Heart left ventricle (tissue), 16 donors: ENCODE measurements around the gene COBL. TPM values are rescaled to one million over a fixed set of nuclear protein-coding genes. Genes with fewer than 3 reads are reported as not detected.

Experiments used
- ATAC-seq, 4 donors: fragments of 200-7000 bp; cut with Tn5 transposase; one replicate each; pipeline ENCODE4 v1.9.1; 2020 to 2022; ENCODE audit warnings: moderate library complexity in 4 of 4, mild to moderate bottlenecking in 3 of 4, moderate number of reproducible peaks in 1 of 4
- DNase-seq, 5 donors: peaks; one replicate each; pipeline ENCODE4 v3.0.0-alpha.2; 2020
- H3K27ac ChIP-seq, 12 donors: fragments of 200-600 bp; sonication (generic) in 4 of 12; one replicate each; pipeline versions ENCODE4 v1.5.0 to v1.8.0; 2016 to 2022; ENCODE audit warnings: mild to moderate bottlenecking in 2 of 12
- H3K27me3 ChIP-seq, 9 donors: fragments of 200-600 bp; sonication (generic) in 2 of 9; one replicate each; pipeline versions ENCODE4 v1.5.1 to v1.8.0; 2016 to 2022; ENCODE audit warnings: mild to moderate bottlenecking in 3 of 9
- H3K36me3 ChIP-seq, 9 donors: fragments of 200-600 bp; sonication (generic) in 2 of 9; one replicate each; pipeline versions ENCODE4 v1.5.0 to v1.8.0; 2018 to 2022; ENCODE audit warnings: mild to moderate bottlenecking in 2 of 9
- H3K4me1 ChIP-seq, 12 donors: fragments of 200-600 bp; sonication (generic) in 4 of 12; one replicate each; pipeline versions ENCODE4 v1.5.0 to v1.8.0; 2016 to 2022; ENCODE audit warnings: mild to moderate bottlenecking in 3 of 12
- H3K4me3 ChIP-seq, 12 donors: fragments of 200-600 bp; sonication (generic) in 4 of 12; one replicate each; pipeline versions ENCODE4 v1.5.0 to v1.8.0; 2017 to 2022; ENCODE audit warnings: mild to moderate bottlenecking in 9 of 12, moderate library complexity in 4 of 12
- H3K9me3 ChIP-seq, 12 donors: fragments of 200-600 bp; sonication (generic) in 4 of 12; one replicate each; pipeline versions ENCODE4 v1.5.0 to v1.8.0; 2016 to 2022; ENCODE audit warnings: mild to moderate bottlenecking in 1 of 12
- CTCF ChIP-seq, 12 donors: fragments of 200-600 bp; sonication (generic) in 4 of 12; IDR thresholded peaks; one replicate each; pipeline versions ENCODE4 v1.5.0 to v1.8.0; 2018 to 2022; ENCODE audit warnings: antibody characterized with exemption in 12 of 12, mild to moderate bottlenecking in 5 of 12
- POLR2A ChIP-seq, 2 donors: fragments of 450-650 bp; IDR thresholded peaks; one replicate each; pipeline ENCODE4 v1.6.1; 2017; ENCODE audit warnings: antibody characterized with exemption in 2 of 2, mild to moderate bottlenecking in 2 of 2, moderate library complexity in 2 of 2
- WGBS, 4 donors: extraction: QIAGEN DNeasy Blood & Tissue Kit in 2 of 4; methylation state at CpG; one replicate each; pipeline versions ENCODE4 v1.1.5 to v1.1.7; 2013 to 2018; 5-methylcytosine and 5-hydroxymethylcytosine counted together
- intact Hi-C, 10 donors: fragments of 100-400 bp; cut with DNase I; formaldehyde crosslinking; loops; one replicate each; pipeline versions ENCODE4 v1.11.1 to v1.14.2; 2022
- polyA plus RNA-seq, 2 donors: library from polyadenylated mRNA; stranded (reverse); fragments of 200-250 nt; gene quantifications; one replicate each; pipeline ENCODE4 v1.2.3, GENCODE V29; 2013
- total RNA-seq, 9 donors: library from RNA; depleted of rRNA in 2 of 9; stranded (reverse); fragments of >200 nt in 2 of 9; fragmentation: NEBNext Ultra II Directional in 3 of 9; extraction: Animal tissue kit (Norgen Biotek cat#: 25700) in 3 of 9; gene quantifications; one replicate each; pipeline versions ENCODE4 v1.1.0 to v1.2.4, GENCODE V29; 2016 to 2023
- donor health status: ischemic (EF 13 %, LVEDD 7.1; RV severe dilation, severe dysfunction).
- donor health status: healthy with polysubstance abuse.
- donor health status: DM: no; HTN: yes; CAD: no.
- donor health status: DM: no; HTN: no; CAD: no.
- donor health status: ischemic (EF 25% LVEDD 6.9; RV normal size, moderate dysfunction).
- donor health status: ischemic (EF 25% LVEDD 5.7; RV mildly dilated, moderate dysfunction).
- donor health status: healthy.
- donor health status: DM: yes; HTN: yes; CAD: no.
- donor health status: ischemic (EF 35%, LVEDD 5.7; RV mildly dilated, moderate dysfunction).
- donor health status: nonischemic (EF 11% LVEDD 7.7; RV severe dilation, severe dysfunction).
- donor health status: DM: yes; HTN: yes; CAD: no.
- donor health status: PGD.
- donor health status: ischemic (EF 29% LVEDD 5.4; RV normal size, mild dysfunction).
- donor health status: nonischemic (EF 23%, LVEDD 6.1; RV moderate dilation, normal function).

Gene COBL
- total and polyA plus RNA-seq, 11 donors, result 25.9 to 123 (median 80.4) TPM

GRCh38 chr7:50978633-50979215, 337.9 kb downstream of the COBL start:
- H3K27ac ChIP-seq, result no peak overlapping the region
- no peak overlapping the region for H3K4me3 ChIP-seq
- WGBS, 4 donors, result 78 to 85% (median 83%) methylated on average over 2 of the region's 2 CpGs
- TF ChIP-seq CTCF (IDR thresholded peaks at IDR 0.05) (no peak), POLR2A (IDR thresholded peaks at IDR 0.05) (no peak)
- ATAC-seq (no peak), DNase-seq (no peak)
- no peaks in the 10 kb centered on the region for H3K36me3 ChIP-seq
- peaks cover 0 to 23% (median 0%) of the 10 kb centered on the region in 12 donors for H3K9me3 ChIP-seq
- H3K27me3 ChIP-seq, result no peaks in the 10 kb centered on the region
- intact Hi-C loops, result no loop called here
- H3K4me1 ChIP-seq, result no peaks in the 10 kb centered on the region

GRCh38 chr7:50977421-50977820, 339.2 kb downstream of the COBL start:
- DNase-seq (no peak), ATAC-seq (no peak)
- no peak overlapping the region for H3K4me3 ChIP-seq
- no peak overlapping the region for H3K27ac ChIP-seq
- no peaks in the 10 kb centered on the region for H3K36me3 ChIP-seq
- no peaks in the 10 kb centered on the region for H3K27me3 ChIP-seq
- TF ChIP-seq POLR2A (IDR thresholded peaks at IDR 0.05) (no peak), CTCF (IDR thresholded peaks at IDR 0.05) (no peak)
- peaks cover 0 to 23% (median 0%) of the 10 kb centered on the region in 12 donors for H3K9me3 ChIP-seq
- WGBS, 4 donors, result 88 to 94% (median 93%) methylated on average over 1 of the region's 1 CpG
- intact Hi-C loops, result no loop called here
- no peaks in the 10 kb centered on the region for H3K4me1 ChIP-seq

- Histone ChIP-seq H3K4me3 (no peak overlapping the region), H3K27ac (no peak overlapping the region), H3K4me1 (no peaks in the 10 kb centered on the region), H3K9me3 (peaks cover 0 to 23% (median 0%) of the 10 kb centered on the region in 12 donors), H3K36me3 (no peaks in the 10 kb centered on the region), H3K27me3 (no peaks in the 10 kb centered on the region)
- no peak for ATAC-seq
- WGBS, 4 donors, result 93 to 96% (median 95%) methylated on average over 4 of the region's 4 CpGs
- TF ChIP-seq CTCF (IDR thresholded peaks at IDR 0.05) (no peak), POLR2A (IDR thresholded peaks at IDR 0.05) (no peak)
- intact Hi-C loops, result no loop called here
- DNase-seq, result no peak
Measured at GRCh38 chr7:50976064-50976463, 340.5 kb downstream of the COBL start.

GRCh38 chr7:50974240-50974639, 342.4 kb downstream of the COBL start:
- Histone ChIP-seq H3K9me3 (peaks cover 0 to 20% (median 0%) of the 10 kb centered on the region in 12 donors), H3K36me3 (no peaks in the 10 kb centered on the region), H3K4me3 (no peak overlapping the region), H3K4me1 (no peaks in the 10 kb centered on the region), H3K27ac (no peak overlapping the region), H3K27me3 (no peaks in the 10 kb centered on the region)
- no peak for DNase-seq
- intact Hi-C loops, result no loop called here
- ATAC-seq, result peak in 3 of 4 donors; percentile 29 to 69 (median 64)
- no peak for TF ChIP-seq CTCF (IDR thresholded peaks at IDR 0.05)
- no peak for TF ChIP-seq POLR2A (IDR thresholded peaks at IDR 0.05)
- 50 to 65% (median 57%) methylated on average over 5 of the region's 5 CpGs for WGBS, 4 donors
